DOHH2 (cell line): ENCODE data around the gene ZSCAN32.

Source experiments
- CTCF ChIP-seq: fragments of 200-600 bp; sonication (generic); IDR thresholded peaks from one replicate; pipeline ENCODE4 v1.5.1; 2014; ENCODE audit warnings: antibody characterized with exemption, mild to moderate bottlenecking, low read depth, low read length; ENCODE audit not compliant: poor library complexity, severe bottlenecking
- EZH2phosphoT487 ChIP-seq: fragments of 200-600 bp; sonication (generic); IDR thresholded peaks from 2 replicates; pipeline ENCODE4 v1.6.1; 2017; ENCODE audit warnings: borderline replicate concordance, mild to moderate bottlenecking, antibody characterized with exemption, low read length, moderate library complexity, mixed read lengths

DNA sequence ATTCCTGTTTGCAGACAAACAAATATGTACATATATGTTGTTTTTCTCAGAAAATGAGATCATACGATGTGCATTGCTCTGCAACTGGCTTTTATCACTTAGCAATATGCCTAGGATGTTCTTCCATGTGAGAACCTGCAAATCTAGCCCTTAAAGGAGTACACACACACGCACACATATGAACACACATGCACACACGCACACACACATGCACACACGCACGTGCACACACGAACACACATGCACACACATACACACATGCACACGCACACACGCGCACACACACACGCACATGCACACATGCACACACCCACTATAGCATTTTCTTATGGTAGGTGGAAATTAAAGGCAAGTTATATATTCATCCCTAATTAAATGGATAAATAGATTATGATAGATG lies 53.2 kb downstream of the ZSCAN32 start:
- no peak for TF ChIP-seq CTCF
- no peak for TF ChIP-seq EZH2phosphoT487
